GM12878 (cell line): Measurements from ENCODE around the gene MMP19. TPM values are rescaled to one million over a fixed set of nuclear protein-coding genes. Genes with fewer than 3 reads are reported as not detected.

ENCODE experiments used
- EED ChIP-seq: sonication (generic); IDR thresholded peaks from 2 replicates; pipeline ENCODE4 v1.6.1; 2016; ENCODE audit warnings: antibody characterized with exemption, low read depth
- FOXK2 ChIP-seq: fragments of 450-650 bp; IDR thresholded peaks from 2 replicates; pipeline ENCODE4 v1.6.1; 2017; ENCODE audit warnings: mild to moderate bottlenecking, moderate library complexity
- GABPA ChIP-seq: IDR thresholded peaks from 2 replicates; pipeline ENCODE4 v1.6.1; 2014; ENCODE audit warnings: antibody characterized with exemption, low read depth, mild to moderate bottlenecking, inconsistent platforms
- KLF5 ChIP-seq: fragments of 450-650 bp; IDR thresholded peaks from 2 replicates; pipeline ENCODE4 v1.6.1; 2014; ENCODE audit warnings: mild to moderate bottlenecking; ENCODE audit not compliant: partially characterized antibody
- MTA2 ChIP-seq: fragments of 450-650 bp; IDR thresholded peaks from 2 replicates; pipeline ENCODE4 v1.6.1; 2016; ENCODE audit warnings: low read depth, mild to moderate bottlenecking, moderate library complexity
- MYB ChIP-seq: fragments of 150-350 bp; IDR thresholded peaks from 2 replicates; pipeline ENCODE4 v1.6.1; 2014; ENCODE audit warnings: mild to moderate bottlenecking, low read depth, low read length, borderline replicate concordance
- POLR2A ChIP-seq: IDR thresholded peaks from 2 replicates; pipeline ENCODE4 v1.6.1; 2011; ENCODE audit warnings: low read depth, mild to moderate bottlenecking, low read length
- POLR2AphosphoS5 ChIP-seq: IDR thresholded peaks from 2 replicates; pipeline ENCODE4 v1.6.1; 2011; ENCODE audit warnings: mild to moderate bottlenecking, low read length, inconsistent platforms
- RAD21 ChIP-seq: IDR thresholded peaks from 2 replicates; pipeline ENCODE4 v1.6.1; 2011; ENCODE audit warnings: mild to moderate bottlenecking, low read depth, low read length, moderate library complexity; ENCODE audit not compliant: insufficient read depth
- RAD51 ChIP-seq: fragments of 450-650 bp; IDR thresholded peaks from 2 replicates; pipeline ENCODE4 v1.6.1; 2016; ENCODE audit warnings: moderate library complexity, mild to moderate bottlenecking, inconsistent platforms
- RBBP5 ChIP-seq: fragments of 200-600 bp; sonication (generic); conservative IDR thresholded peaks from 2 replicates; pipeline ENCODE4 v1.6.1; 2016
- SP1 ChIP-seq: IDR thresholded peaks from one replicate; pipeline ENCODE4 v1.6.1; 2011; ENCODE audit warnings: low read depth, low read length
- SREBF1 ChIP-seq: IDR thresholded peaks from 2 replicates; pipeline ENCODE4 v1.6.1; 2012; ENCODE audit warnings: mild to moderate bottlenecking, low read length
- TAF1 ChIP-seq: IDR thresholded peaks from 2 replicates; pipeline ENCODE4 v1.6.1; 2011; ENCODE audit warnings: mild to moderate bottlenecking, low read depth, low read length, borderline replicate concordance
- ZNF274 ChIP-seq: IDR thresholded peaks from one replicate; pipeline ENCODE4 v1.8.0; 2011; ENCODE audit not compliant: insufficient read length, insufficient read depth
- ZNF384 ChIP-seq: IDR thresholded peaks from 2 replicates; pipeline ENCODE4 v1.6.1; 2012; ENCODE audit warnings: low read depth, mild to moderate bottlenecking, low read length, improper control_type of control experiment, borderline replicate concordance
- polyA plus RNA-seq, 11 experiments: library from polyadenylated mRNA; depleted of rRNA in 4 of 11; unstranded in 6 of 11; stranded (reverse) in 5 of 11; fragments of >200 nt; fragmentation: Nextera tagmentation in 4 of 11; fragmentation: Illumina TruSeq in 1 of 11; extraction: Ambion mirVana in 4 of 11; extraction: Trizol in 1 of 11; gene quantifications; 1 replicate in 1 of 11; 2 replicates in 10 of 11; pipeline versions ENCODE4 v1.2.1 to v1.2.3, GENCODE V29; 2011 to 2016; ENCODE audit warnings: inconsistent platforms in 2 of 11, missing spikeins in 2 of 11, low read depth in 1 of 11
- total RNA-seq, 4 experiments: library from RNA; depleted of rRNA in 3 of 4; stranded (reverse); fragments of >200 nt in 3 of 4; fragmentation: Illumina TruSeq in 1 of 4; extraction: Trizol in 1 of 4; gene quantifications; 2 replicates each; pipeline versions ENCODE4 v1.2.1 to v1.2.3, GENCODE V29; 2013 to 2021
- TF ChIP-seq, protein P1 (sequence below): fragments of 450-650 bp; IDR thresholded peaks from 2 replicates; pipeline ENCODE4 v1.6.1; 2017; ENCODE audit warnings: mild to moderate bottlenecking, low read depth, inconsistent platforms; ENCODE audit not compliant: poor library complexity, severe bottlenecking
- TF ChIP-seq, protein P2 (sequence below): IDR thresholded peaks from 2 replicates; pipeline ENCODE4 v1.6.1; 2012; ENCODE audit warnings: low read depth, low read length, improper control_type of control experiment
- TF ChIP-seq, protein P3 (sequence below): fragments of 450-650 bp; conservative IDR thresholded peaks from 2 replicates; pipeline ENCODE4 v1.6.1; 2017; ENCODE audit warnings: mild to moderate bottlenecking, moderate library complexity
- TF ChIP-seq, protein P4 (sequence below): IDR thresholded peaks from 2 replicates; pipeline ENCODE4 v1.6.1; 2012; ENCODE audit warnings: mild to moderate bottlenecking, low read depth, low read length

MMP19 gene
- total and polyA plus RNA-seq, 10 of the 15 experiments (the other 5 are each of a cell fraction or from before 2014, with no cell fraction given): 0.03 to 0.04 (median 0.04) TPM; not detected in 7

DNA sequence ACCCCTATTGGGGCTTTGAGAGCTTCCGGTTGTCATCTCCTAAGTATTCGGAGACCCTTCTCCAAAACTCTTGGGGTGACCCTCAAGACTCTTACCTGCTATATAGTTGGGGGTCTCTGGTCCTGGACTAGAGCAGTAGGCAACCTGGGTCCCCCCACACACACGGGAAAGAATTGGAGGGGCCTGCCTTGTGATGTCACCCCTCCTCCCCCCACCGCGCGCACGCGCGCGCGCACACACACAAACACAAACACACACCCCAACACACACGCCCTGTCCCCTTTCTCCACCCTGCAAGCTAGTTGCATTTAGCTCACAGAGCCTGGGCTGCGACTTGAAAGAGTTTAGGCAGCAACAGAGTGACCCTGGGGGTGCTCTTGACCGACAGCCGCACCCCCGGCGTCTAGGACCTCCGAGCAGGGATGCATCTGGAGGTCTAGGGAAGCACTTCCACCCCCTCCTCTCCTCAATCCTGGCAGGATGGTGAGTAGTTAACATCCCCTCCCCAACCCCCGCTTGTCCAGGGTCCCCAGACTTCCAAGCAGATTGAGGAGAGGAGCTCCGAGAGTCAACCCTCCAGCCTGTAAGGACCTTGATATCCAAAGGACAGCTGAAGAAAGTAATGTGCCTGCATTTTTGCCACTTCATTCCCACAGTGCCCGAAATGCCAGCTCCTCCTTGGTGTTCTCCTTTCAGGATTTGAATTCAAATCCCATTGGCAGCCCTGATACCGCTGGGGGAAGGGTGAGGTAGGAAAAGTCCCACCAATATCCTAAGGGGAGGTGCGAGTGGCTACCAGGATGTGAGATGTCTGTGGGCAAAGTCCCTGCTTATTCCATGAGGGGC, 11.9 kb downstream of the MMP19 start (continued):
- TF ChIP-seq, protein P1, sequence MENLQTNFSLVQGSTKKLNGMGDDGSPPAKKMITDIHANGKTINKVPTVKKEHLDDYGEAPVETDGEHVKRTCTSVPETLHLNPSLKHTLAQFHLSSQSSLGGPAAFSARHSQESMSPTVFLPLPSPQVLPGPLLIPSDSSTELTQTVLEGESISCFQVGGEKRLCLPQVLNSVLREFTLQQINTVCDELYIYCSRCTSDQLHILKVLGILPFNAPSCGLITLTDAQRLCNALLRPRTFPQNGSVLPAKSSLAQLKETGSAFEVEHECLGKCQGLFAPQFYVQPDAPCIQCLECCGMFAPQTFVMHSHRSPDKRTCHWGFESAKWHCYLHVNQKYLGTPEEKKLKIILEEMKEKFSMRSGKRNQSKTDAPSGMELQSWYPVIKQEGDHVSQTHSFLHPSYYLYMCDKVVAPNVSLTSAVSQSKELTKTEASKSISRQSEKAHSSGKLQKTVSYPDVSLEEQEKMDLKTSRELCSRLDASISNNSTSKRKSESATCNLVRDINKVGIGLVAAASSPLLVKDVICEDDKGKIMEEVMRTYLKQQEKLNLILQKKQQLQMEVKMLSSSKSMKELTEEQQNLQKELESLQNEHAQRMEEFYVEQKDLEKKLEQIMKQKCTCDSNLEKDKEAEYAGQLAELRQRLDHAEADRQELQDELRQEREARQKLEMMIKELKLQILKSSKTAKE: peak; percentile 75
- no peak for TF ChIP-seq MTA2
- TF ChIP-seq, protein P2, sequence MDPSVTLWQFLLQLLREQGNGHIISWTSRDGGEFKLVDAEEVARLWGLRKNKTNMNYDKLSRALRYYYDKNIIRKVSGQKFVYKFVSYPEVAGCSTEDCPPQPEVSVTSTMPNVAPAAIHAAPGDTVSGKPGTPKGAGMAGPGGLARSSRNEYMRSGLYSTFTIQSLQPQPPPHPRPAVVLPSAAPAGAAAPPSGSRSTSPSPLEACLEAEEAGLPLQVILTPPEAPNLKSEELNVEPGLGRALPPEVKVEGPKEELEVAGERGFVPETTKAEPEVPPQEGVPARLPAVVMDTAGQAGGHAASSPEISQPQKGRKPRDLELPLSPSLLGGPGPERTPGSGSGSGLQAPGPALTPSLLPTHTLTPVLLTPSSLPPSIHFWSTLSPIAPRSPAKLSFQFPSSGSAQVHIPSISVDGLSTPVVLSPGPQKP: no peak
- TF ChIP-seq ZNF384: no peak
- peak; percentile 46; the same call in 1 of the 2 replicates for TF ChIP-seq POLR2A
- TF ChIP-seq TAF1: no peak
- TF ChIP-seq, protein P3, sequence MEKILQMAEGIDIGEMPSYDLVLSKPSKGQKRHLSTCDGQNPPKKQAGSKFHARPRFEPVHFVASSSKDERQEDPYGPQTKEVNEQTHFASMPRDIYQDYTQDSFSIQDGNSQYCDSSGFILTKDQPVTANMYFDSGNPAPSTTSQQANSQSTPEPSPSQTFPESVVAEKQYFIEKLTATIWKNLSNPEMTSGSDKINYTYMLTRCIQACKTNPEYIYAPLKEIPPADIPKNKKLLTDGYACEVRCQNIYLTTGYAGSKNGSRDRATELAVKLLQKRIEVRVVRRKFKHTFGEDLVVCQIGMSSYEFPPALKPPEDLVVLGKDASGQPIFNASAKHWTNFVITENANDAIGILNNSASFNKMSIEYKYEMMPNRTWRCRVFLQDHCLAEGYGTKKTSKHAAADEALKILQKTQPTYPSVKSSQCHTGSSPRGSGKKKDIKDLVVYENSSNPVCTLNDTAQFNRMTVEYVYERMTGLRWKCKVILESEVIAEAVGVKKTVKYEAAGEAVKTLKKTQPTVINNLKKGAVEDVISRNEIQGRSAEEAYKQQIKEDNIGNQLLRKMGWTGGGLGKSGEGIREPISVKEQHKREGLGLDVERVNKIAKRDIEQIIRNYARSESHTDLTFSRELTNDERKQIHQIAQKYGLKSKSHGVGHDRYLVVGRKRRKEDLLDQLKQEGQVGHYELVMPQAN: 0 out of 2 replicates have a peak, but pooled peaks have one; percentile 21
- peak; percentile 96 for TF ChIP-seq FOXK2
- TF ChIP-seq, protein P4, sequence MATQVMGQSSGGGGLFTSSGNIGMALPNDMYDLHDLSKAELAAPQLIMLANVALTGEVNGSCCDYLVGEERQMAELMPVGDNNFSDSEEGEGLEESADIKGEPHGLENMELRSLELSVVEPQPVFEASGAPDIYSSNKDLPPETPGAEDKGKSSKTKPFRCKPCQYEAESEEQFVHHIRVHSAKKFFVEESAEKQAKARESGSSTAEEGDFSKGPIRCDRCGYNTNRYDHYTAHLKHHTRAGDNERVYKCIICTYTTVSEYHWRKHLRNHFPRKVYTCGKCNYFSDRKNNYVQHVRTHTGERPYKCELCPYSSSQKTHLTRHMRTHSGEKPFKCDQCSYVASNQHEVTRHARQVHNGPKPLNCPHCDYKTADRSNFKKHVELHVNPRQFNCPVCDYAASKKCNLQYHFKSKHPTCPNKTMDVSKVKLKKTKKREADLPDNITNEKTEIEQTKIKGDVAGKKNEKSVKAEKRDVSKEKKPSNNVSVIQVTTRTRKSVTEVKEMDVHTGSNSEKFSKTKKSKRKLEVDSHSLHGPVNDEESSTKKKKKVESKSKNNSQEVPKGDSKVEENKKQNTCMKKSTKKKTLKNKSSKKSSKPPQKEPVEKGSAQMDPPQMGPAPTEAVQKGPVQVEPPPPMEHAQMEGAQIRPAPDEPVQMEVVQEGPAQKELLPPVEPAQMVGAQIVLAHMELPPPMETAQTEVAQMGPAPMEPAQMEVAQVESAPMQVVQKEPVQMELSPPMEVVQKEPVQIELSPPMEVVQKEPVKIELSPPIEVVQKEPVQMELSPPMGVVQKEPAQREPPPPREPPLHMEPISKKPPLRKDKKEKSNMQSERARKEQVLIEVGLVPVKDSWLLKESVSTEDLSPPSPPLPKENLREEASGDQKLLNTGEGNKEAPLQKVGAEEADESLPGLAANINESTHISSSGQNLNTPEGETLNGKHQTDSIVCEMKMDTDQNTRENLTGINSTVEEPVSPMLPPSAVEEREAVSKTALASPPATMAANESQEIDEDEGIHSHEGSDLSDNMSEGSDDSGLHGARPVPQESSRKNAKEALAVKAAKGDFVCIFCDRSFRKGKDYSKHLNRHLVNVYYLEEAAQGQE: no peak
- no peak; the same call in 1 of the 2 replicates for TF ChIP-seq POLR2AphosphoS5
- TF ChIP-seq MYB: no peak
- TF ChIP-seq RAD51: no peak
- no peak for TF ChIP-seq ZNF274
- no peak for TF ChIP-seq RAD21
- TF ChIP-seq SREBF1: peak; percentile 92
- TF ChIP-seq KLF5: peak; percentile 98
- no peak for TF ChIP-seq GABPA
- TF ChIP-seq RBBP5: no peak
- no peak for TF ChIP-seq EED
- TF ChIP-seq SP1: peak; percentile 49
